Breast epithelium (tissue), 4 donors: ENCODE results near the gene MEIS2. TPM values are rescaled to one million over a fixed set of nuclear protein-coding genes. Genes with fewer than 3 reads are reported as not detected.

ENCODE experiments used
- DNase-seq, 2 donors: peaks; one replicate each; pipeline ENCODE4 v3.0.0-alpha.2; 2019; ENCODE audit warnings: low spot score in 2 of 2
- H3K27ac ChIP-seq, 2 donors: fragments of 200-600 bp; sonication (generic) in 1 of 2; one replicate each; pipeline ENCODE4 v1.5.1; 2016 to 2019; ENCODE audit warnings: mild to moderate bottlenecking in 1 of 2
- H3K27me3 ChIP-seq, 2 donors: fragments of 200-600 bp; sonication (generic) in 1 of 2; one replicate each; pipeline versions ENCODE4 v1.5.1 to v1.6.0; 2017 to 2019; ENCODE audit warnings: control low read depth in 1 of 2, mild to moderate bottlenecking in 1 of 2
- H3K36me3 ChIP-seq: fragments of 200-600 bp; one replicate; pipeline ENCODE4 v1.5.1; 2019
- H3K4me1 ChIP-seq, 2 donors: fragments of 200-600 bp; sonication (generic); one replicate each; pipeline ENCODE4 v1.5.1; 2016 to 2019; ENCODE audit warnings: control low read depth in 1 of 2
- H3K4me3 ChIP-seq, 3 donors: fragments of 200-600 bp; sonication (generic); 1 replicate in 2 of 3; 2 replicates in 1 of 3; pipeline ENCODE4 v1.5.1; 2016 to 2019; ENCODE audit warnings: mild to moderate bottlenecking in 3 of 3, moderate library complexity in 2 of 3
- H3K9me3 ChIP-seq, 2 donors: fragments of 200-600 bp; sonication (generic) in 1 of 2; one replicate each; pipeline ENCODE4 v1.5.1; 2016 to 2019; ENCODE audit warnings: control low read depth in 1 of 2
- CTCF ChIP-seq, 3 donors: fragments of 450-650 bp; IDR thresholded peaks; one replicate each; pipeline ENCODE4 v1.5.1; 2016 to 2017; ENCODE audit warnings: antibody characterized with exemption in 3 of 3, mild to moderate bottlenecking in 3 of 3, moderate library complexity in 3 of 3
- POLR2A ChIP-seq: fragments of 450-650 bp; IDR thresholded peaks from one replicate; pipeline ENCODE4 v1.6.1; 2016; ENCODE audit warnings: antibody characterized with exemption, mild to moderate bottlenecking, moderate library complexity
- POLR2AphosphoS5 ChIP-seq, 3 donors: sonication (generic); formaldehyde crosslinking; IDR thresholded peaks; one replicate each; pipeline ENCODE4 v1.6.1; 2017; ENCODE audit warnings: antibody characterized with exemption in 3 of 3
- intact Hi-C: fragments of 100-400 bp; cut with DNase I; formaldehyde crosslinking; loops from one replicate; pipeline ENCODE4 v1.15.1; 2023; ENCODE audit warnings: low total_unique reads
- total RNA-seq, 3 donors: library from RNA; depleted of rRNA; stranded (reverse); fragments of >200 nt; gene quantifications; one replicate each; pipeline ENCODE4 v1.1.0, GENCODE V29; 2016

MEIS2 gene
- total RNA-seq, 3 donors from 2014 or later = 18.2 to 55.8 (median 28.5) TPM

GRCh38 chr15:37093480-37094332, 6.6 kb downstream of the MEIS2 start:
- Histone ChIP-seq H3K27ac (peak overlapping the region; percentile 91 to 95), H3K27me3 (no peaks in the 10 kb centered on the region), H3K36me3 (no peaks in the 10 kb centered on the region), H3K4me3 (peak overlapping the region in 2 of 3 donors; percentile 48 to 69), H3K4me1 (no peaks in the 10 kb centered on the region), H3K9me3 (no peaks in the 10 kb centered on the region)
- DNase-seq = no peak
- intact Hi-C loops = no loop called here
- TF ChIP-seq CTCF (IDR thresholded peaks at IDR 0.05) (no peak), POLR2A (no peak), POLR2AphosphoS5 (IDR thresholded peaks at IDR 0.05) (no peak)

DNA sequence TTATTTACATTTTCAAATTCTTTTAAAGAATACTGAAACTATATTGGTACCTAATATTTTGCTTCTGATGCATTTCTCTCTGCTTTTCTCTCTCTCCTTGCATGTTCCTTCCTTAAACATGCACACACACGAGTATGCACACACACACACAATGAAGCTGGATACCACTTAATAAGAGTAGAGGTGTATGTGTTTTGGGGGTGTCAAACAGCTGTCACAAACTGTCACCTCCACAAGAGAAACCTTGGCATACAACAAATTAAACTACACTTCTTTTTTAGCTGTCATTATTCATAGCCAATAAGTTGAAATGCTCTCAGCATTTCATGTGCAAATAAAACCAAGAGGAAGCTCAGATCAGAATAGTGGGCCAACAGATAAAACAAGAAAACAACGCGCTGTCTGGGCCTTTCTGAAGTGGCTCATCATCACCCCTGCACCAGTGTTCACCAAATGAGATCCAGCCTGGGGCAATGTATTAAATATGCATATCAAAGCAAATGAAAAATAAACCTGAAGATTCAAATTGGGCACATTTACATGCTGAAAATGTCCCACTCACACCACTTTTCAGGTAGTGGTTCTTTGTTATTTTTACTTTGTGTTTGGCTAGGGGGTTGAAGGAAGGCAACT, 9.7 kb downstream of the MEIS2 start:
- intact Hi-C loops = no loop called here

GRCh38 chr15:37088436-37088835, 11.9 kb downstream of the MEIS2 start:
- DNase-seq = no peak
- Histone ChIP-seq H3K27ac (no peak overlapping the region), H3K9me3 (no peaks in the 10 kb centered on the region), H3K4me3 (no peak overlapping the region), H3K27me3 (no peaks in the 10 kb centered on the region), H3K4me1 (no peaks in the 10 kb centered on the region), H3K36me3 (no peaks in the 10 kb centered on the region)
- TF ChIP-seq CTCF (IDR thresholded peaks at IDR 0.05) (no peak), POLR2A (no peak), POLR2AphosphoS5 (IDR thresholded peaks at IDR 0.05) (no peak)
- intact Hi-C loops = no loop called here

More for the DNA sequence above, 9.7 kb downstream of the MEIS2 start:
- H3K4me1 ChIP-seq = no peaks in the 10 kb centered on the region
- DNase-seq = no peak
- no peak overlapping the region for H3K27ac ChIP-seq
- H3K4me3 ChIP-seq = no peak overlapping the region
- no peaks in the 10 kb centered on the region for H3K36me3 ChIP-seq
- no peaks in the 10 kb centered on the region for H3K9me3 ChIP-seq
- no peak for TF ChIP-seq POLR2A
- TF ChIP-seq CTCF (IDR thresholded peaks at IDR 0.05) = no peak
- TF ChIP-seq POLR2AphosphoS5 (IDR thresholded peaks at IDR 0.05) = no peak
- H3K27me3 ChIP-seq = no peaks in the 10 kb centered on the region

GRCh38 chr15:37087131-37087588, 13.2 kb downstream of the MEIS2 start:
- TF ChIP-seq CTCF (IDR thresholded peaks at IDR 0.05) (no peak), POLR2AphosphoS5 (IDR thresholded peaks at IDR 0.05) (no peak), POLR2A (no peak)

GRCh38 chr15:37086521-37086920, 13.8 kb downstream of the MEIS2 start:
- TF ChIP-seq POLR2A (no peak), POLR2AphosphoS5 (IDR thresholded peaks at IDR 0.05) (no peak), CTCF (IDR thresholded peaks at IDR 0.05) (no peak)
- H3K36me3 ChIP-seq = no peaks in the 10 kb centered on the region
- peak overlapping the region in 1 of 2 donors; percentile 16 for H3K27ac ChIP-seq
- H3K27me3 ChIP-seq = no peaks in the 10 kb centered on the region
- intact Hi-C loops = no loop called here
- no peaks in the 10 kb centered on the region for H3K9me3 ChIP-seq
- no peak for DNase-seq
- no peaks in the 10 kb centered on the region for H3K4me1 ChIP-seq
- no peak overlapping the region for H3K4me3 ChIP-seq

More at GRCh38 chr15:37087131-37087588, 13.2 kb downstream of the MEIS2 start:
- no peak for DNase-seq
- Histone ChIP-seq H3K27me3 (no peaks in the 10 kb centered on the region), H3K4me1 (no peaks in the 10 kb centered on the region), H3K4me3 (no peak overlapping the region), H3K9me3 (no peaks in the 10 kb centered on the region), H3K27ac (peak overlapping the region in 1 of 2 donors; percentile 5), H3K36me3 (no peaks in the 10 kb centered on the region)
- intact Hi-C loops = no loop called here
